Hepatocyte (in vitro differentiated cells): Measurements from ENCODE around the gene KRTAP5-4.

ENCODE experiments used
- CTCF ChIP-seq: fragments of 200-600 bp; sonication (generic); IDR thresholded peaks from 2 replicates; pipeline ENCODE4 v1.5.1; 2016; ENCODE audit warnings: antibody characterized with exemption, mild to moderate bottlenecking; ENCODE audit not compliant: poor library complexity
- EZH2 ChIP-seq: fragments of 200-600 bp; sonication (generic); IDR thresholded peaks from 2 replicates; pipeline ENCODE4 v1.6.1; 2016; ENCODE audit warnings: antibody characterized with exemption, mild to moderate bottlenecking, borderline replicate concordance
- EZH2phosphoT487 ChIP-seq: fragments of 200-600 bp; sonication (generic); IDR thresholded peaks from one replicate; pipeline ENCODE4 v1.6.1; 2018; ENCODE audit warnings: antibody characterized with exemption, mild to moderate bottlenecking, low read depth, moderate library complexity; ENCODE audit not compliant: unreplicated experiment, severe bottlenecking

DNA sequence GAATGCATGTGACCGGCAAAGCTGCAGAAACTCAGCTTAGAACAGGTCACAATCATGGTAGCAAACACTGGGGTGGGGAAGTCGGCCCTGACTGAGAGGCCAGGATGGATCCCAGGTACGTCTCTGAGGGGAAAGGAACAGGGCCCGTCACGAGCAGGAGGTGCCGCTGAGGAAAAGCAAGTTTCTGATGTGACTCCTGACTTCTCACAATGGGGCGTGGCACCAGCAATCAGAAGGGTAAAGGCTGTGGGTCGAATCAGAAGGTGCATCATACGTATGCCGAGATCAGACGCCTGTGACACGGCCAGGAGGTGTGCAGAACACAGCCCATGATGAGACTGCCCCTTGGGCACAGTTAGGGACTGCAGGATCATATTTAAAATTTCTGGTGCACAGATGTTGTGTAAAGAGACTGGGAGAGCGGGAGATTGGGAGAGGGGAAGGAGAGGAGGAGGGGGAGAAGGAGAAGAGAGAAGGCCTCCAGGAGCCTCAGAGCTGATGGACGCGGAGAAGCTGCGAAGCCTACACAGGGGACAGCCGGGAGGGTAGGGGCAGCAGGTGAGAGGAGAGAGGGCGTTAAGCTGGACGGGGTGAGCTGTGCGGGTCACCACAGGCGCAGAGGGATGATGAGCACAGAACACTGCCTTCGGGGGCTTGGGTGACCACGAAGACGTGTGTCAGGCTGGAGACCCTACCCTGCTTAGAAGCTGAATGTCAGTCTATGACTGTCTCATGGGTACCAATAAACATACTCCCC is 38.4 kb upstream of the KRTAP5-4 start:
- no peak for TF ChIP-seq EZH2
- no peak for TF ChIP-seq CTCF
- no peak for TF ChIP-seq EZH2phosphoT487
